ENCODE data around the gene FBXO3.

The FBXO3 gene

GRCh38 chr11:33725496-33725895 lies 48.8 kb downstream of the FBXO3 start:
- no peak for DNase-seq (ENCODE audit: low read depth)
- no peak overlapping the region for H3K4me3 ChIP-seq (ENCODE audit: low read depth, low read length)
- no peak for TF ChIP-seq CTCF (conservative IDR thresholded peaks at IDR 0.05; ENCODE audit: low read depth, low read length)

DNA sequence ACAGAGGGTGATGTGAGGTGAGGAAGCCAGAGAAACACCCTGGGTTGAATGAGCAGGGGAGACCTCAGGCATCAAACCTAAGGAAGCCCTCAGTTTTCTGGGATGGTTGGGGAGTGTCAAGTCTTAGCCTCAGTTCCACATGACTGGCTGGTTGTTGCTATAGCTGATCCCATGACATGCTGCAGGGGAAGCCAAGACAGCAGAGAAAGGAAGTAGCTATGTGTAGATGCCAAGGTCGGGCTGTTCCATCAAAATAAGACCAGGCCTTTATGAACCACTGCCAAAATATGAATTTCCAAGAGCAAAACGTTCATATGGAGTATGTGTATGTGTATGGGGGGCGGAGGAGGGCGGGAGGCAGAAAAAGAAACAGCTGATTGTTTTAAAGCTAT lies 49.7 kb downstream of the FBXO3 start:
- TF ChIP-seq CTCF (conservative IDR thresholded peaks at IDR 0.05; ENCODE audit: low read depth, low read length): no peak
- peak; percentile 85 for DNase-seq (ENCODE audit: low read depth)
- no peak overlapping the region for H3K4me3 ChIP-seq (ENCODE audit: low read depth, low read length)

DNA sequence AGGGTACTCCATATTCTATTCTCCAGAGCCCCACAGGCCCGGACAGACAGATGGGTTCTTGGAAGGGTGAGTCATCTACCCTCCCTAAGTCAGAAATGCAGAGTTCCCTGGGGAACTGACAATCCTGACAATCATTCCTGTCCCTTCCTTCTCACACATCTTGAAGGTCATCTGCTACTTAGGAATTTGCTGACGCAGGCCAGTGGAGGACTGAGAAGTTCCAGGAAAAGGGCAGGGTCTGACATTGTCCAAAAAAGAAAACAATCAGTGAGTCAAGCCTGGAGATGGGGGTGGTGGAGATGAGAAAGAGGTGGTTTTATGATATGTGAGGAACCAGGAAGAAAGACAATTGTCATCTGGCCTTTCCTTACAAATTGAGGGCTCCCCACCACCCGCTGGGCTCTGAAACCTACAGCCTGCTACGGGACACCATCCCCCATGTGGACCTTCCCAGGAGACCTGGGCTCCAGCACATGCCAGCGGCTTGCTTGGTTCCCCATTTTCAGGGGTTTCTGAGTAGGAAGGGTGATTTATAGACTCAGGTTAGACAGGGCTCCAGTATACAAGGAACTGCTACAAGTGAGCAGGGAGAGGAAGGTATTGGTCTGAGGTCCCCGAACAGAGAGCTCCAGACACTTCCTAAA lies 51.0 kb downstream of the FBXO3 start:
- DNase-seq (ENCODE audit: low read depth): peak; percentile 85
- no peak overlapping the region for H3K4me3 ChIP-seq (ENCODE audit: low read depth, low read length)
- no peak for TF ChIP-seq CTCF (conservative IDR thresholded peaks at IDR 0.05; ENCODE audit: low read depth, low read length)

- DNase-seq (ENCODE audit: low read depth): no peak
- no peak for TF ChIP-seq CTCF (conservative IDR thresholded peaks at IDR 0.05; ENCODE audit: low read depth, low read length)
- H3K4me3 ChIP-seq (ENCODE audit: low read depth, low read length): no peak overlapping the region
Measured at GRCh38 chr11:33722590-33723234, 51.6 kb downstream of the FBXO3 start.

DNA sequence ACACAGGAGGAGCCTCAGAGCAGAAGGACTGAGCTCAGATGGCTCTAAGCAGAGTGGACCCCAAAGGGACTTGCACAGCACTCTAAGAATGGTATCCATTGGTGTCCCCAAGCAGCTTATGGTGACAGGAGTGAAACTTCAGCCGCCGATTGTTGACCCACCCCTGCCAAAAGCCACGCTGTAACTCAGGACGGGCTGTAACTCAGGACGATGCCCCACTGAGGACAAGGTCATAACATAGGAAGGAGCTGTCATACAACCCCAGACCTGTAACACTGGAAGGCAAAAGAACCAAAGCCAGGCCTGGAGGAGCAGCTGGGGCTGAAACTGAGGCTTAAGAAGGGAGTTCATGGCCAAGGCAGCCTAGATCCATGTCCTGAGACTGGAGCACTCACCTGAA lies 52.3 kb downstream of the FBXO3 start:
- no peak for TF ChIP-seq CTCF (conservative IDR thresholded peaks at IDR 0.05; ENCODE audit: low read depth, low read length)
- H3K4me3 ChIP-seq (ENCODE audit: low read depth, low read length): no peak overlapping the region
- DNase-seq (ENCODE audit: low read depth): no peak

DNA sequence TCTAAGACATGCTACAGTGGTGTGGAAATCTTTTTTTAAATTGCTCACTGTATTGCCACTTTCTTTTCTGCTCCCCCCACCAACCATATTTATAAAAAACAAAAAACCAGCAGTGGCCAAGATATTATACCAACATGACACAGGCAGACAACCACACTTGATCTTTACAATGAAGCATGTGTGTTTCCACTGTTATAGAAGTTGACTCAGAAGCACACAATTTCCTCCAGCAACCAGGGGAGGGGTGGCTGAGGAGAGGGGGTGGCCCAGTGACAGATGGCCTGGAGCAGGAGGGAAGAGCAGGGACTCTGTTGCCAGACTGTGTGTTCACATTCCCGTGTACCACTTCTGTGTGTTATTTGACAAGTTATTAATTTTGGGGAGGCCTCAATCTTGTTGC lies 52.9 kb downstream of the FBXO3 start:
- no peak overlapping the region for H3K4me3 ChIP-seq (ENCODE audit: low read depth, low read length)
- TF ChIP-seq CTCF (conservative IDR thresholded peaks at IDR 0.05; ENCODE audit: low read depth, low read length): no peak
- DNase-seq (ENCODE audit: low read depth): no peak

DNA sequence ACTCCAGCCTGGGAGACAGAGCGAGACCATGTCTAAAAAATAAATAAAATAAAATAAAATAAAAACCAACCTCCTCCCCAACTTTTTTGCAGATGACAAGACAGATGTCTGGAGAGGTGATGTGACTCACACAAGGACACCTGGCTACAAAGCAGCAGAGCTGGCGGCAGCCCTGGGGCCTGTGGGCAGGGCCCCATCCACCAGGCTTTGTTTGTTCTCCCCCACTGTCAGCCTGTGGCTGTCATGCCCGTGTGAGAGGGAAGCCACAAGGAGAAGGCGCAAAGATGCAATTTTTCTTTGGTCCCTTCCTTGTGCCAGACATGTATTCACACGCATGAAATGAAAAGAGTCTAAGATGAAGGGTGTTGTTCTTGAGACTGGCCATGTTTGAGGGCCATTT lies 54.7 kb downstream of the FBXO3 start:
- no peak overlapping the region for H3K4me3 ChIP-seq (ENCODE audit: low read depth, low read length)
- TF ChIP-seq CTCF (conservative IDR thresholded peaks at IDR 0.05; ENCODE audit: low read depth, low read length): no peak
- DNase-seq (ENCODE audit: low read depth): no peak
